HG03439 (cell line): ENCODE results near the gene DOCK1.

Source experiments
- ATAC-seq: cut with Tn5 transposase; IDR thresholded peaks from one replicate; pipeline ENCODE4 v1.9.1; 2021; ENCODE audit warnings: mild to moderate bottlenecking, moderate library complexity; ENCODE audit not compliant: unreplicated experiment

Gene DOCK1

DNA sequence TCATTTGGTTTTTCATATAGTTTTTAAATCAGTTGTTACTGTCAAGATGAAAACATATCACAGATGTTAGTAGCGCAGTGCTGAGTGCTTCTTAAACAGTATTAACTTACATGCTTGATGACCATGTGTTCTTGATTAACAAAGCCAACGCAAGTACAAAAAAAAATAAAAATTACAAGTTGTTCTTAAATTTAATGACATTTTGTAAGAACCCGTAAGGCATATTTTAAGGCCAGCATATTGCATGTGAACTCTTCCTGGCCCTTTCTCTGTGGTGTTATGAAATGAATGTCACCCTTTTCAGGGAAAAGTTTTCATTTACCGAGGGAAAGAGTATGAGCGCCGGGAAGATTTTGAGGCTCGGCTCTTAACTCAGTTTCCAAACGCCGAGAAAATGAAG is 503.5 kb downstream of the DOCK1 start:
- ATAC-seq: no peak

- no peak for ATAC-seq
Observed at GRCh38 chr10:127410030-127410429, 504.8 kb downstream of the DOCK1 start.

DNA sequence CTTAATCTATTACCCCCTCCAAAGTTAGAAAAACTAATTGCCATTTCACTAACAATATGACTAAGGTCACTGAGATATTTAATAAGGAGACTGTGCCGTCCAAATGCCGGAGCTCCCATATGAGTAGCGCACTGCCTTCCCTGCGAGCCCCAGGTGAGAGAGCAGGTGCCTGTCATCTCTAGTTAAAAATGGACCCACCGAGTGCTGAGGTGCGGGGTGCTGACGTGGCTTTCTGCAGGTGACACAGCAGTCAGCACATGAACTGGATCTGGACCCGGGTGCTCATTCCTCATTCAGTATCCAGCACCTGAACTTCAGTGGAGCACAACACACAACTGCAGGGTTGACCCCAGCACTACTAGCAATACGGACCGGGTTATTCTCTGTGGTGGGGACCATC is 505.8 kb downstream of the DOCK1 start:
- no peak for ATAC-seq

GRCh38 chr10:127413326-127413725 is 508.1 kb downstream of the DOCK1 start:
- ATAC-seq: no peak

GRCh38 chr10:127414024-127414423 is 508.8 kb downstream of the DOCK1 start:
- no peak for ATAC-seq

DNA sequence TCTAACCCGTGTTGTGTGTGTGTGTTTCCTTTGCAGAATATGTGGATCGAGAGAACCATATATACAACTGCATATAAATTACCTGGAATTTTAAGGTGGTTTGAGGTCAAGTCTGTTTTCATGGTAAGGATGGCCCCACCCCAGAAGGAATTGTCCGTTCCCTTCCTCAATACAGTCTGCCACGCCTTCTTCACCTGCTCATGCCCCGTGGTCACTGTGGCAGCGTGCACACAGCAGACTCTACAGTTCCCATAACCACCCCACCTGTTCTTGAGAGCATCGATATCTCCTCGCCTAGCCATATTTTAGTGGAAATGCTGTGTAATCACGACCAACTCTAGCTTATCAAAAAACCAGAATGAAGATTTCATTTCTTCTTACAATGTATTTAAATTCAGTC is 509.9 kb downstream of the DOCK1 start:
- no peak for ATAC-seq

GRCh38 chr10:127415901-127416581 is 510.8 kb downstream of the DOCK1 start:
- ATAC-seq: no peak

GRCh38 chr10:127417031-127417430 is 511.8 kb downstream of the DOCK1 start:
- ATAC-seq: no peak

DNA sequence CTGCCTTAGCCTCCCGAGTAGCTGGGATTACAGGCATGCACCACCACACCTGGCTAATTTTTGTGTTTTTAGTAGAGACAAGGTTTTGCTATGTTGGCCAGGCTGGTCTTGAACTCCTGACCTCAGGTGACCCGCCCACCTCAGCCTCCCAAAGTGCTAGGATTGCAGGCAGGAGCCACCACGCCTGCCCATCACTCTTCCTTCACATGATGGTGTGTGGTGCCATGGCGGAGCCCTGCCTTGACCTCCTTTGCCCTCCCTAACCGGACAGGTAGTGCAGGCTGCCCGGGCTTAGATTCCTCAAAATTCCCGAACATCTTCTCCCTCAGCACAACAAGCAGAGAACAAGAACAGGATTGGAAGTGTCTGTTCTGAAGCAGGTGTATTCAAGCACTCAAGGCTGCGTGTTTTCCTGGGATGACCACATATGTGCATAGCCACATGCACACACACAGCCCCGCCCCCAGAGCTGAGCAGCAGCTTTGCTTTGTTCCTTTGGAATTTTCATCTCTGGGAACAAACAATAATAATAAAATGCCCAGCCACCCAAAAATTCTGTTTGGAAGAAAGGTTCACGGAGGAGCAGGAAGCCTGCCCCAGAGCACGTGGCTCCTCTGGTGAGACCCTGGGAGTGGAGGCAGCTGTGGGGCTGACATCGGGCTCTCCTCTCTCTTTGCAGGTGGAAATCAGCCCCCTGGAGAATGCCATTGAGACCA is 512.6 kb downstream of the DOCK1 start:
- ATAC-seq: no peak

DNA sequence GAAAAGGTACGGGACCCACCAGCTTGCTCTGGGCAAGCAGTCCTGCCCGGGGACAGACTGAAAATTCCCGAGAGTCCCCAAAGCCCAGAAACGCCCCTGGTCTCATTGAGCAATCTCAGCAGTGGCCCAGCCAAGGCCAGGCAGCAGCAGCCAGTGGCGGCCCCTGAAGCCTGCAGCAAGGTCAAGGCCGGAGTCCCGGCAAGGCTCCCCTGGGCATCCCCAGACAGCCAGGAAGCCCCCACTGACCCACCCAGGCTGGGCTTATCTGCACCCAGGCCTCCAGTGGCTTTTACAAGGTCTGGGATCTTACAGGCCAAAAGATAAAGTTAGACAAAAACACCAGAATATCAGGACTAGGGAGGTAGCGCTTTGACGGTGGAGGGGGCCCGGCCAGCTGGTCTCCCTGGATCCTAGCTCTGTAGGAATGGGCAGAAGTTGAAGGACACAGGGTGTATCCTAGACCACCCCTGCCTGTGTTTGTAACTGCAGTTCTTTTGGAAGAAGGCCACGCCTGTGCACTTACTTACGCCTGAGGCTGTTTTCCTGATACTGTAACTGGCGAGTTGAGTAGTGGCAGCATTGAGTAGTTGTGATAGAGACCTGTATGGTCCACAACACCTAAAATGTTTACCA is 513.4 kb downstream of the DOCK1 start:
- no peak for ATAC-seq

- ATAC-seq: no peak
Observed at GRCh38 chr10:127420138-127420684, 515.0 kb downstream of the DOCK1 start.

DNA sequence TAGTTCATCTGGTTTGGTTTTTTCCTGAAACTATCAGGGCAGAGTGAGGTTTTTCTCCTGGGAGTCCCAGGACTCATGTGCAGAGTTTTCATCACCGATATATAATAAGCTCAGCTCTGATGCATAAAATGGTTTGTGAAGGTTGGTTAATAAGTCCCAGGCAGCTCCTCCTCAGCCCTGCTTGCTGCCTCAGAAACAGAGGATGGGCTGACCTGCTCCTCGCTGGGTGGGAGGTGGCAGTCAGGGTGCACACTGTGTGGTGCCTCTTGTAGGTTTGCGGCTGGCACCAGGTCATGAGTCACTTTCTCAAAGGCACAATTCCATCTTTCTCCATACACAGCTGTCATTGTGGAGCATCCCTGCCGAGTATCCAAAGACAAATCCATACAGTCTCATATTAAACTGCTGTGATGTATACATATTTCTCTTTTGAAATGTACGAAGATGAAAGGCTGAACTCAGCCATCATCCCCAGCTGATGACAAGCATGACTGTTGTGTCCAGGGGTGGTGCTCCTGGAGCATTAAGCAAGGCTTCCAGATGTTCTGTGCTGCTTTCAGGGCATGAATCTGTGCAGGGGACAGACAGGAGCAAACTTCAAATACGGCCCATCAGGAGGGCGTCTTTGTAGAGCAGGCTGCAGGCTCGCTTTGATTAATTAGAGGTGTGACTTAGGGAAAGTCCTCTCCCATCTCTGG is 518.1 kb downstream of the DOCK1 start:
- ATAC-seq: no peak

GRCh38 chr10:127424594-127425264 is 519.5 kb downstream of the DOCK1 start:
- ATAC-seq: no peak

- ATAC-seq: no peak
Observed at GRCh38 chr10:127426746-127427145, 521.5 kb downstream of the DOCK1 start.

GRCh38 chr10:127427926-127428325 is 522.7 kb downstream of the DOCK1 start:
- ATAC-seq: no peak

- no peak for ATAC-seq
Observed at GRCh38 chr10:127428385-127428980, 523.3 kb downstream of the DOCK1 start.

DNA sequence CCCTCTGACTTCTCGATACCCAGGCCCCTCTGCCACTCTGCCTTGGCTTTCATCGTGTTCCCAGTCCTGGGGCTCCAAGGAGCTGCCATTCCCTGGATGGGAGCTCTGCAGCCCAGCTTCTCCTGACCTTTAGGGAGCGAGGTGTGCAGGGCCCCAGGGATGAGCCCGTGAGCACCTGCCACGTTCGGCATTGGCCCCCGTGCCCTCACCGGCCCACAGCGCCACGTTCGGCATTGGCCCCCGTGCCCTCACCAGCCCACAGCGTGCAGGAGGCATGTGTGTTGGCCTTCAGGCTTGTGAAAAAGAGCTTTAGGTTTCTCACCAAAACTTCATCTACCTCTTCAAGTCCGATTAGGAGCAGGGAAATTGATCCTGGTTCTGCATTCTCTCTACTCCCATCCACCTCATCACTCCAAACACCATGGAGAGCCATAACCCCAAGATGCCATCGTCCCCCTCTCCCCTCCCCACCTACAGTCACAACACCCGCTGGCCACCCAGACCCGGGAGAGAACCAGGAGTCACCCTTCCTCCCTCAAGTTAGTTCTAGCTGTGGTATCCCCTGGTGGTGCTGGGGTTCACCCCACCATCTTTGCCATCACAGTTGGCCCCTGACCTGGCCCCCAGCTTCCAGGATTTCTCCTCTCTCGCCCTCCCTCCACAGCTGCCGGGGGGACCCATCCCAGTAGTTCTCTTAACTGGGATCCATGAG is 524.5 kb downstream of the DOCK1 start:
- no peak for ATAC-seq

GRCh38 chr10:127431525-127431924 is 526.3 kb downstream of the DOCK1 start:
- no peak for ATAC-seq

DNA sequence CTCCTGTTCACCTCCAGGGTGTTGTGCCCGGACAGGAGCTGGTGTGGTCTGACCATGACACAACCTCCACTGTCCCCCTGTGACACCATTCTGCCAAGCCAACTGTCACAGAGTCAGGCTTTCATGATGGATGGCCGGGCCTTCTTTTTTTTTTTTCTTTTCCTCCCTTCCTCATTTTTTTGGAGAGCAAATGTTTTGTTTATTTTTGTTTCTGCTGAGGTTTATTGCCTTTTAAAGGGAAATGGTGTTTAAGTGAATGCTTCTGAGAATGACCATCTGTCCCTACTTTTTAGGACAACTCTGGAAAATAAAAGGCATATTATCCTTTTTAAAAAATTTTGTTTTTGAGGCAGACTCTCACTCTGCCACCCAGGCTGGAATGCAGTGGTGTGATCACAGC is 528.8 kb downstream of the DOCK1 start:
- no peak for ATAC-seq

GRCh38 chr10:127435246-127435645 is 530.0 kb downstream of the DOCK1 start:
- ATAC-seq: no peak
